Measurements from ENCODE around the gene C14orf93.

DNA sequence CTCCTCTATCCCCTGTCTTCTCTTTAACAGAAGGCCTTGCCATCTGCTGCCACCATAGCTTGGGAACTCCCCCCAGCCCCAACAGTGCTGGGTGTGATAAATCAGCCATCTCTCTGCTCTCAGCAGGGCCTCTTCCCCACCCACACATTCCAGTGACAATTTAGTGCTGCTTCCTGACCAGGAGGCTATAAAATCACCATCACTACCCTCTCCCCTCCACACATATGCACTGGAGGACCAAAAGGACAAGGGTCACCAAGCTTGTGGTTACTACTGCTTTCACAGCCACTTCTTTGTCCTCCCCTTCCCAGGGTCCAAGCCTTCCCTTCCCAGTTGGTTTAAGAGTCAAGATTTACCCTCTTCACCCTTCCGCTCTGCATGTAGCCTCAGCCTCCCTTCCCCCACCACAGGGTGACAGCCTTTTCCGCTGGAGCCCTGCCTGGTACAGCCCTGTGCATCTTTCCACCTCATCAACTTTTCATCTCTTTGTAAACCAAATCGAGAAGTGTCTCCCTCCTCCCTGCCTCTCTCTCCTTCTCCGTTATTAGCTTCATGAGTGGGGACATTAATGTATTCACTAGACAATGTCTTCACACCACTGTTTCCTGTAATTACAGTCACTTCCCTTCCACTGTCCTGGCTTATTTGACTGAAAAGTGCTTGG lies 15.3 kb upstream of the C14orf93 start:
- TF ChIP-seq POLR2A (conservative IDR thresholded peaks at IDR 0.05) (peak; percentile 68), ZBED1 (IDR thresholded peaks at IDR 0.05) (no peak), RFX1 (IDR thresholded peaks at IDR 0.05) (no peak), GABPB1 (CRISPR knock-in tag; IDR thresholded peaks at IDR 0.05) (no peak), SAP30 (IDR thresholded peaks at IDR 0.05; ENCODE audit: borderline replicate concordance, insufficient read depth, low read depth, low read length, poor library complexity, severe bottlenecking) (no peak), CTCF (IDR thresholded peaks at IDR 0.05 in 2 of 3, conservative IDR thresholded peaks at IDR 0.05 in 1 of 3; ENCODE audit: insufficient read depth in 2 of 3, low read depth in 1 of 3, low read length in 3 of 3) (no peak), JUNB (CRISPR knock-in tag; conservative IDR thresholded peaks at IDR 0.05) (no peak), ZNF584 (CRISPR knock-in tag; IDR thresholded peaks at IDR 0.05; ENCODE audit: low read depth) (no peak), HDAC2 (IDR thresholded peaks at IDR 0.05) (no peak), HLTF (IDR thresholded peaks at IDR 0.05) (no peak), CBX1 (IDR thresholded peaks at IDR 0.05; ENCODE audit: low read depth) (no peak), REST (IDR thresholded peaks at IDR 0.05; ENCODE audit: borderline replicate concordance) (no peak), REST (CRISPR knock-in tag; IDR thresholded peaks at IDR 0.05; ENCODE audit: low read depth) (no peak)
